Mesothelial cell of epicardium (in vitro differentiated cells): Measurements from ENCODE around the gene GRIA3. TPM values are rescaled to one million over a fixed set of nuclear protein-coding genes. Genes with fewer than 3 reads are reported as not detected.

Experiments
- DNase-seq, 2 experiments: peaks; one replicate each; pipeline ENCODE4 v3.0.0; 2021; ENCODE audit warnings: low spot score in 2 of 2; ENCODE audit not compliant: unreplicated experiment in 2 of 2
- H3K27ac Mint-ChIP-seq: 2 replicates; pipeline ENCODE4 v1.8.0; 2021; ENCODE audit warnings: mixed read lengths
- H3K27me3 Mint-ChIP-seq: 2 replicates; pipeline ENCODE4 v1.8.0; 2021; ENCODE audit warnings: low read depth, mixed read lengths
- H3K36me3 Mint-ChIP-seq: 2 replicates; pipeline ENCODE4 v1.8.0; 2021; ENCODE audit warnings: mixed read lengths
- H3K4me1 Mint-ChIP-seq: 2 replicates; pipeline ENCODE4 v1.8.0; 2021; ENCODE audit warnings: mixed read lengths
- H3K4me3 Mint-ChIP-seq: 2 replicates; pipeline ENCODE4 v1.8.0; 2021; ENCODE audit warnings: mild to moderate bottlenecking, moderate library complexity, mixed read lengths
- H3K9me3 Mint-ChIP-seq: 2 replicates; pipeline ENCODE4 v1.8.0; 2021; ENCODE audit warnings: mixed read lengths
- CTCF ChIP-seq: fragments of 200-600 bp; sonication (generic); IDR thresholded peaks from one replicate; pipeline ENCODE4 v1.5.0; 2021; ENCODE audit warnings: antibody characterized with exemption; ENCODE audit not compliant: unreplicated experiment
- total RNA-seq: library from RNA; stranded (reverse); gene quantifications from 3 replicates; pipeline ENCODE4 v1.2.1, GENCODE V29; 2021

The GRIA3 gene
- 1.9 to 2.8 TPM (median 2.3 TPM) in 3 replicates for total RNA-seq

- peak within 1 kb of the TSS; percentile 64 for H3K4me3 Mint-ChIP-seq
- DNase-seq, result no peak
- H3K27ac Mint-ChIP-seq, result no peak within 1 kb of the TSS
- H3K4me1 Mint-ChIP-seq, result peaks cover 7% of the 10 kb centered on the region
- peaks cover 23% of the 10 kb centered on the region for H3K9me3 Mint-ChIP-seq
- TF ChIP-seq CTCF, result no peak
- no peaks in the 10 kb centered on the region for H3K36me3 Mint-ChIP-seq
- H3K27me3 Mint-ChIP-seq, result peaks cover 90% of the 10 kb centered on the region
Observed at GRCh38 chrX:123184219-123184865, at the start of gene GRIA3. Gene GRIA3, plus strand, starts transcription at chrX:123184278. Its CDS starts 258 bp downstream, at chrX:123184536.

GRCh38 chrX:123138473-123138872, 45.6 kb upstream of the GRIA3 start:
- H3K4me3 Mint-ChIP-seq, result no peak overlapping the region
- no peak for DNase-seq
- H3K27me3 Mint-ChIP-seq, result no peaks in the 10 kb centered on the region
- H3K36me3 Mint-ChIP-seq, result no peaks in the 10 kb centered on the region
- peaks cover 32% of the 10 kb centered on the region for H3K9me3 Mint-ChIP-seq
- H3K4me1 Mint-ChIP-seq, result no peaks in the 10 kb centered on the region
- TF ChIP-seq CTCF, result no peak
- no peak overlapping the region for H3K27ac Mint-ChIP-seq

GRCh38 chrX:123140454-123140853, 43.6 kb upstream of the GRIA3 start:
- TF ChIP-seq CTCF, result no peak
- no peaks in the 10 kb centered on the region for H3K4me1 Mint-ChIP-seq
- H3K27me3 Mint-ChIP-seq, result no peaks in the 10 kb centered on the region
- H3K36me3 Mint-ChIP-seq, result no peaks in the 10 kb centered on the region
- no peak overlapping the region for H3K4me3 Mint-ChIP-seq
- no peak overlapping the region for H3K27ac Mint-ChIP-seq
- DNase-seq, result no peak
- peaks cover 26% of the 10 kb centered on the region for H3K9me3 Mint-ChIP-seq

- H3K4me1 Mint-ChIP-seq, result no peaks in the 10 kb centered on the region
- H3K9me3 Mint-ChIP-seq, result peaks cover 25% of the 10 kb centered on the region
- no peaks in the 10 kb centered on the region for H3K27me3 Mint-ChIP-seq
- no peak for DNase-seq
- no peak overlapping the region for H3K4me3 Mint-ChIP-seq
- no peak overlapping the region for H3K27ac Mint-ChIP-seq
- no peaks in the 10 kb centered on the region for H3K36me3 Mint-ChIP-seq
- no peak for TF ChIP-seq CTCF
Observed at GRCh38 chrX:123140904-123141303, 43.2 kb upstream of the GRIA3 start.

GRCh38 chrX:123153846-123154335, 30.2 kb upstream of the GRIA3 start:
- H3K36me3 Mint-ChIP-seq, result no peaks in the 10 kb centered on the region
- H3K4me3 Mint-ChIP-seq, result no peak overlapping the region
- no peak overlapping the region for H3K27ac Mint-ChIP-seq
- H3K27me3 Mint-ChIP-seq, result no peaks in the 10 kb centered on the region
- peaks cover 45% of the 10 kb centered on the region for H3K9me3 Mint-ChIP-seq
- no peaks in the 10 kb centered on the region for H3K4me1 Mint-ChIP-seq
- DNase-seq, result no peak
- no peak for TF ChIP-seq CTCF
